ENCODE results near the gene RBM23. TPM values are rescaled to one million over a fixed set of nuclear protein-coding genes. Genes with fewer than 3 reads are reported as not detected.

RBM23 gene
- total and polyA plus RNA-seq, 9 of the 15 experiments (the other 6 are each of a cell fraction or from before 2014, with no cell fraction given) = 46.0 to 102 (median 58.5) TPM

GRCh38 chr14:22907429-22907828 is 11.5 kb downstream of the RBM23 start:
- H4K20me1 ChIP-seq (replicated peaks; ENCODE audit: control insufficient read depth, insufficient read depth, low read length) = no peaks in the 10 kb centered on the region
- peaks cover 20% of the 10 kb centered on the region for H3K79me2 ChIP-seq (ENCODE audit: control insufficient read depth, insufficient read depth, low read length)
- no TSS peak for BruUV-seq (replicated peaks)
- H3K27ac ChIP-seq (ENCODE audit: extremely low read depth, low read depth, low read length) = no peak overlapping the region
- intact Hi-C loops (cut with micrococcal nuclease) = no loop called here
- H3K4me1 ChIP-seq (replicated peaks in 1 of 2; ENCODE audit: control insufficient read depth in 2 of 2, insufficient read depth in 2 of 2, low read length in 2 of 2) = no peaks in the 10 kb centered on the region; a peak in 1 of 5 replicates
- ChIA-PET POLR2A (interaction anchor here (1.4 kb wide), 1 partner anchor 10 kb away, joined by 6 read pairs; no protein-coding TSS in a partner anchor), CTCF (ENCODE audit: low intra/inter-chr PET ratio) (no interaction called here)
- no peaks in the 10 kb centered on the region for H3K9me1 ChIP-seq (ENCODE audit: control insufficient read depth, insufficient read depth, low read length)
- 97% methylated on average over 3 of the region's 3 CpGs for WGBS (ENCODE audit: insufficient coverage, low coverage, missing lambda C conversion rate)
- ATAC-seq (no peak), DNase-seq (ENCODE audit: extremely low read depth in 1 of 4, low spot score in 3 of 4) (no peak), FAIRE-seq (no peak)
- H3K4me2 ChIP-seq (ENCODE audit: insufficient read depth, low read length) = no peak overlapping the region
- no peak overlapping the region for H2AFZ ChIP-seq (ENCODE audit: low read depth, low read length)
- H3K27me3 ChIP-seq (ENCODE audit: control insufficient read depth in 2 of 2, insufficient read depth in 2 of 2, low read length in 2 of 2) = no peaks in the 10 kb centered on the region
- in situ Hi-C loops (cut with MboI) = no loop called here
- no peaks in the 10 kb centered on the region for H3K9me3 ChIP-seq (replicated peaks; ENCODE audit: control insufficient read depth, insufficient read depth, low read depth, low read length)
- no peak overlapping the region for H3K9ac ChIP-seq (ENCODE audit: insufficient read depth in 1 of 2, low read depth in 2 of 2, low read length in 2 of 2)
- peaks cover 90% of the 10 kb centered on the region for H3K36me3 ChIP-seq (ENCODE audit: control insufficient read depth, insufficient read depth, low read length)
- no peak for TF ChIP-seq SRSF3 (IDR thresholded peaks at IDR 0.05; ENCODE audit: insufficient read depth, low read length)
- no peak for TF ChIP-seq ZBTB7A (IDR thresholded peaks at IDR 0.05; ENCODE audit: borderline replicate concordance, control insufficient read depth, low read depth, low read length)
- no peak for TF ChIP-seq GTF2F1 (IDR thresholded peaks at IDR 0.05; ENCODE audit: low read depth, low read length)
- TF ChIP-seq ZSCAN32 (CRISPR knock-in tag; IDR thresholded peaks at IDR 0.05) = no peak
- no peak overlapping the region for H3K4me3 ChIP-seq

- DNase-seq (ENCODE audit: extremely low read depth in 1 of 4, low spot score in 3 of 4) (no peak), FAIRE-seq (no peak), ATAC-seq (no peak)
- no peaks in the 10 kb centered on the region for H3K9me3 ChIP-seq (replicated peaks; ENCODE audit: control insufficient read depth, insufficient read depth, low read depth, low read length)
- no peak overlapping the region for H3K4me3 ChIP-seq
- POLR2A ChIA-PET = no interaction called here
- peaks cover 93% of the 10 kb centered on the region for H3K36me3 ChIP-seq (ENCODE audit: control insufficient read depth, insufficient read depth, low read length)
- no peak overlapping the region for H3K27ac ChIP-seq (ENCODE audit: extremely low read depth, low read depth, low read length)
- no peaks in the 10 kb centered on the region for H4K20me1 ChIP-seq (replicated peaks; ENCODE audit: control insufficient read depth, insufficient read depth, low read length)
- H3K79me2 ChIP-seq (ENCODE audit: control insufficient read depth, insufficient read depth, low read length) = peaks cover 8% of the 10 kb centered on the region; the same call in 2 of the 3 replicates
- CTCF ChIA-PET (ENCODE audit: low intra/inter-chr PET ratio) = no interaction called here
- H3K4me1 ChIP-seq (replicated peaks in 1 of 2; ENCODE audit: control insufficient read depth in 2 of 2, insufficient read depth in 2 of 2, low read length in 2 of 2) = peaks cover 0 to 2% of the 10 kb centered on the region in 2 experiments; a peak in 1 of 5 replicates
- intact Hi-C loops (cut with micrococcal nuclease) (no loop called here), in situ Hi-C loops (cut with MboI) (no loop called here)
- H3K27me3 ChIP-seq (ENCODE audit: control insufficient read depth in 2 of 2, insufficient read depth in 2 of 2, low read length in 2 of 2) = no peaks in the 10 kb centered on the region
- no peak overlapping the region for H2AFZ ChIP-seq (ENCODE audit: low read depth, low read length)
- no peak overlapping the region for H3K9ac ChIP-seq (ENCODE audit: insufficient read depth in 1 of 2, low read depth in 2 of 2, low read length in 2 of 2)
- WGBS (ENCODE audit: insufficient coverage, low coverage, missing lambda C conversion rate) = 93% methylated on average over 20 of the region's 20 CpGs
- H3K4me2 ChIP-seq (ENCODE audit: insufficient read depth, low read length) = no peak overlapping the region
- no TSS peak for BruUV-seq (replicated peaks)
- no peaks in the 10 kb centered on the region for H3K9me1 ChIP-seq (ENCODE audit: control insufficient read depth, insufficient read depth, low read length)
- no peak for TF ChIP-seq SETDB1 (IDR thresholded peaks at IDR 0.05; ENCODE audit: low read length)
- TF ChIP-seq ZKSCAN1 (IDR thresholded peaks at IDR 0.05; ENCODE audit: low read depth, low read length) = no peak
- no peak for TF ChIP-seq EWSR1 (IDR thresholded peaks at IDR 0.05; ENCODE audit: borderline replicate concordance, low read depth, partially characterized antibody)
- TF ChIP-seq ZNF224 (CRISPR knock-in tag; IDR thresholded peaks at IDR 0.05) = no peak
- no peak for TF ChIP-seq NR2C1 (IDR thresholded peaks at IDR 0.05)
- TF ChIP-seq NR2C1 (tag; IDR thresholded peaks at IDR 0.05) = no peak
- no peak for TF ChIP-seq TFE3 (CRISPR knock-in tag; IDR thresholded peaks at IDR 0.05)
- TF ChIP-seq HOMEZ (CRISPR knock-in tag; IDR thresholded peaks at IDR 0.05) = no peak
Measured at GRCh38 chr14:22906073-22906472, 12.9 kb downstream of the RBM23 start.

Measured in K562 (cell line).